PC-9 (cell line): Measurements from ENCODE around the gene NPR2.

Experiments used
- CTCF ChIP-seq: fragments of 200-600 bp; sonication (generic); conservative IDR thresholded peaks from 2 replicates; pipeline ENCODE4 v1.6.1; 2017; ENCODE audit warnings: mixed run types, antibody characterized with exemption, mild to moderate bottlenecking, moderate library complexity
- EZH2 ChIP-seq: fragments of 200-600 bp; sonication (generic); IDR thresholded peaks from 2 replicates; pipeline ENCODE4 v1.8.0; 2017; ENCODE audit warnings: antibody characterized with exemption, low read depth

GRCh38 chr9:35801328-35802128 is 10.1 kb downstream of the NPR2 start:
- TF ChIP-seq EZH2: no peak
- no peak for TF ChIP-seq CTCF
